Endometrial microvascular endothelial cells (primary cell): ENCODE results near the gene TM9SF4. TPM values are rescaled to one million over a fixed set of nuclear protein-coding genes. Genes with fewer than 3 reads are reported as not detected.

Experiments
- in situ Hi-C: cut with HindIII; loops from 2 replicates; pipeline ENCODE4 v1.10.0; 2017; ENCODE audit warnings: low sequenced_read_pairs, low pct_unique_long_range_greater_than_20kb; ENCODE audit errors: inconsistent ontology term
- total RNA-seq: library from RNA; depleted of rRNA; stranded (reverse); fragments of >200 nt; gene quantifications from one replicate; pipeline ENCODE4 v1.2.3, GENCODE V29; 2015; ENCODE audit errors: inconsistent ontology term

The TM9SF4 gene
- total RNA-seq, 1 donor from 2014 or later: 48.2 TPM

DNA sequence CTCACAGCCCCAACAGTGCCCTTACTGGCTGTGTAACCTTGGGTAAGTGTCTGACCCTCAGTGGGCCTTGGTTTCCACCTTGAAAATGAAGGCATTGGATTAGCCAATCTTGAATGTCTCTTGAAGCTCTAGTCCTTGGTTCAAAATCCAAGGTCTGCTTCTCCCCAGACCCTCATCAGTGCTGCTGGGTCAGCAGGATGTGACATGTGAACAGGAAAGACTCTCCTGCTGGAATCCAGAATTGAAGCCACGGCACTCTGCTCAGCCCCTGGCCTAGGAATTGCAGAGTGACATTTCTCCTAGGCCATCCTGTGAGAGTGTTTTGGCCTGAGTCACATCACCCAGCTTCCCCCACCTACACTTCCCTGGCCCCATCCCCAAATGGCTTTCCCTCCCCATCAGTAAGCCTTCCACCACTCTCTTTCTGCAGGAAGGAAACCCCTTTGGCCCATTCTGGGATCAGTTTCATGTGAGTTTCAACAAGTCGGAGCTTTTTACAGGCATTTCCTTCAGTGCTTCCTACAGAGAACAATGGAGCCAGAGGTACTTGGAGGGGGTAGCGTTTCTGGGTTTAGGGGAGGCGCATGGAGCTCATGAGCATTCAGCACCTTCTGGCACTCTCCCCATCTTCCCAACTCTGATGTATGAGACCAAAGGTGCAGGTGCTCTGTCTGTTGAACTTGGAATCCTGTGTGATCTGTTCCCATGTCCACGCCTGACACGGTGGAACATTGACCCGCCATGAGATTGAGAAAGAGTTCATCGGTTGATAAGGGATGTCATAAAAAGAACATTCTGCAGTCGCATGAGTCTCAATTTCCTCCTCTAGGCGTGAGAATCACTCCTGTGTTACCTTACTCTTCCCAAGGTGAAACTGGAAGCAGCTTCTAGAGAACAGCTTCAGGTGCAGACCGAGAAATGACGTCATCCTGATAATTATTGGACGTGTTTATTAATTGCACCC lies 106.9 kb downstream of the TM9SF4 start:
- in situ Hi-C loops: no loop called here

Other genes starting within 250 kb of the TM9SF4 start
- not detected for gene DUSP15, start 239.2 kb upstream of the TM9SF4 start, total RNA-seq
- gene TTLL9, start 239.1 kb upstream of the TM9SF4 start, total RNA-seq: not detected
- 18.4 TPM for gene PDRG1, start 157.7 kb upstream of the TM9SF4 start, total RNA-seq
- gene XKR7, start 141.6 kb upstream of the TM9SF4 start, total RNA-seq: not detected
- gene CCM2L, start 99.3 kb upstream of the TM9SF4 start, total RNA-seq: 13.1 TPM
- gene HCK, start 57.5 kb upstream of the TM9SF4 start, total RNA-seq: not detected
- gene PLAGL2, start 98.0 kb downstream of the TM9SF4 start, total RNA-seq: 4.6 TPM
- gene POFUT1, start 98.2 kb downstream of the TM9SF4 start, total RNA-seq: 66.9 TPM
- 16.2 TPM for gene KIF3B, start 167.9 kb downstream of the TM9SF4 start, total RNA-seq
- gene ASXL1, start 248.6 kb downstream of the TM9SF4 start, total RNA-seq: 23.5 TPM